DMS 273 treated with DMSO at 0.1 percent for 48 hours (cell line): ENCODE measurements around the gene SHROOM2.
"Not testable (repeated sequence)": the region's sequence is repeated elsewhere in the genome, so short reads cannot be mapped to it uniquely, and the experiment has no call there.

Experiments
- DNase-seq: peaks from one replicate; lab custom pipeline; 2025; lab: John Stamatoyannopoulos, UW

Gene SHROOM2

DNA sequence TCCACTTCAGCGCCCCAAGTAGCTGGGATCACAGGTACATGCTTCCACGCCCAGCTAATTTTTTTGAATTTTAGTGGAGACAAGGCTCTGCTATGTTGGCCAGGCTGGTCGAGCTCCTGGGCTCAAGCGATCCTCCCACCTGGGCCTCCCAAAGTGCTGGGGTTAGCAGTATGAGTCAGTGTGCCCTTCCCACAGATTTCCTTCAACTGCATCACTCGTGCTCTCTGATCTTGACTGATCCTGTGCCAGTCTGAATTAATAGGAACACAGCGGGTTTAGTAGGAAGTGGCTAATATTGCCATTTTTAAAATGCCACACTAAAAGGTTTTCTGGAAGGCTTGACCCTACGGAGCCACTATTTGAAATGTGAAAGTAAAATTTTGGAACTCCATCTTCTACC is 4.3 kb upstream of the SHROOM2 start:
- DNase-seq: no peak

DNA sequence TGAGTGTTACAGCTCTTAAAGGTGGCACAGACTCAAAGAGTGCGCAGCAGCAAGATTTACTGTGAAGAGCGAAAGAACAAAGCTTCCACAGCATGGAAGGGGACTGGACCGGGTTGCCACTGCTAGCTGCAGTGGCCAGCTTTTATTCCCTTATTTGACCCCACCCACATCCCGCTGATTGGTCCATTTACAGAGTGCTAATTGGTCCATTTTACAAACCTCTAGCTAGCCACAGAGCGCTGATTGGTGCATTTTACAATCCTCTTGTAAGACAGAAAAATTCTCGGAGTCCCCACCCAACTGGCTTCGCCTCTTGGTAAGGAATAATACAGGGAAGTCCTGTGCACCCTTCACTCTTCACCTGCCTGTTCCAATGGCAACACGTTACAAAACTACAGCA is 1.9 kb upstream of the SHROOM2 start:
- DNase-seq: no peak

DNA sequence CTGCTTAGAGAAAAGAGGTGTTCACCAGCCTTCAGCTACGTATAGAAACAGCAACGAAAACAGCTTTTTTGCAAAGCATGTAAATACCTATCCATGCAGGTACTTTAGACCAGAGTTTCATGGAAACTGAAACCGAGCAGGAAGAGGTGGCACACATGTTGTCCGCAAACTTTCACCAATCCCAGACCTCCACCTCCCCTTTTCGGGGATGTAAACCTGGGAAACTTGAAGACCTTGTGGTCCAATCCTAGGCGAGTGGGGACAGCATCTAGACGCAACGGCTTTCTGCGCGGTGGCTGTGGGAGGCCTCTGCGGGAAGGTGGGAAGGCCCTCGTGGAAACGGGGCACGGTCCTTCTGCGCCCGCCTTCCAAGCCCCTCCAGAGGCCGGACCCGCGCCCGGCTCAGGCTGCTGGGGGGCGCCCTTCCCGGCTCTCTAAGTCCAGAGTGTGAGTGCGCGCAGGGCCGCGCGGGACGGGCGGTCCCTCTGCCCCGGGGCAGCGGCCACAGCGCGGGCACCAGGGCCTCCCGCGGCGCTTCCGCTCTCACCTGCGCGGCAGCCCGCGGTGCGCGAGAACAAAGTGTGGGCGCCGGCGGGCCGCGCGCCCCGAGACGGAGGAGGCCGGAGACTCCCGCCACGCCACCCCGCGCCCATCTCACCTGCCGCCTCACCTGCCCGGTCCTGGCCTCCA is 830 bp upstream of the SHROOM2 start:
- no peak for DNase-seq

GRCh38 chrX:9786798-9787635 is 788 bp downstream of the SHROOM2 start:
- no peak for DNase-seq

DNA sequence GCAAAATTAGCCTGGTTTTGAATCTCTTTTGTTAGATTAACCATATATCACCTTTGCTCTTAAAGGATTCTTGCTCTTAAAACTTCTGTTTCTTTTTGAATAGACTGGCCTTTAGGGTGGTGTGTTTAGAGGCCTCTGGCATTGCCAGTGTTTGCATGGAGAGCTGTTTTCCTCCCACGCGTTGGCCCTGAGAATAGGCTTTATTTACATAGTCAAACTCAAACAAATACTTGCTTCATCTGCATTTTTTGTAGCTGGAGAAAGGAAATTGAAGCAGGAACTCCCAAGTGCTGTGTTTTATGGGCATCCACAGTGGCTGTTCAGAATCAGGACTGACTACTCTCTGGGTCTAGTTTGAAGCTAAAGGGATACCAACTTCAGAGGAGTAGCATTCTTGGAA is 2.7 kb downstream of the SHROOM2 start:
- no peak for DNase-seq

GRCh38 chrX:9789555-9789954 is 3.3 kb downstream of the SHROOM2 start:
- DNase-seq: no peak

- no peak for DNase-seq
These were observed 4.6 kb downstream of the SHROOM2 start for GRCh38 chrX:9790866-9791265.

DNA sequence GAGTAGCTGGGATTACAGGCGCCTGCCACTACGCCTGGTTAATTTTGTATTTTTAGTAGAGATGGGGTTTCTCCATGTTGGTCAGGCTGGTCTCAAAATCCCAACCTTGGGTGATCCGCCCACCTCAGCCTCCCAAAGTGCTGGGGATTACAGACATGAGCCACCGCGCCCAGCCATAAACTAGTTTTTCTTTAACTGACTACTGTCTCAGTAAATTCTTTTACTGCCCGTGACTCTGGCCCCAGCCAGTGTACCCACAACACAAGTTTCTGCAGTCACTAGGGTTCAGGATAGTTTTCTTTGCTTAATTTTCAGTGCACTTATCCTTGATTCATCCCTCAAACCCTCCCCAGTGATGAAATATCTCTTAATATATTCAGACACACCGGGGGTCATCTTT is 8.3 kb downstream of the SHROOM2 start:
- DNase-seq: no peak

DNA sequence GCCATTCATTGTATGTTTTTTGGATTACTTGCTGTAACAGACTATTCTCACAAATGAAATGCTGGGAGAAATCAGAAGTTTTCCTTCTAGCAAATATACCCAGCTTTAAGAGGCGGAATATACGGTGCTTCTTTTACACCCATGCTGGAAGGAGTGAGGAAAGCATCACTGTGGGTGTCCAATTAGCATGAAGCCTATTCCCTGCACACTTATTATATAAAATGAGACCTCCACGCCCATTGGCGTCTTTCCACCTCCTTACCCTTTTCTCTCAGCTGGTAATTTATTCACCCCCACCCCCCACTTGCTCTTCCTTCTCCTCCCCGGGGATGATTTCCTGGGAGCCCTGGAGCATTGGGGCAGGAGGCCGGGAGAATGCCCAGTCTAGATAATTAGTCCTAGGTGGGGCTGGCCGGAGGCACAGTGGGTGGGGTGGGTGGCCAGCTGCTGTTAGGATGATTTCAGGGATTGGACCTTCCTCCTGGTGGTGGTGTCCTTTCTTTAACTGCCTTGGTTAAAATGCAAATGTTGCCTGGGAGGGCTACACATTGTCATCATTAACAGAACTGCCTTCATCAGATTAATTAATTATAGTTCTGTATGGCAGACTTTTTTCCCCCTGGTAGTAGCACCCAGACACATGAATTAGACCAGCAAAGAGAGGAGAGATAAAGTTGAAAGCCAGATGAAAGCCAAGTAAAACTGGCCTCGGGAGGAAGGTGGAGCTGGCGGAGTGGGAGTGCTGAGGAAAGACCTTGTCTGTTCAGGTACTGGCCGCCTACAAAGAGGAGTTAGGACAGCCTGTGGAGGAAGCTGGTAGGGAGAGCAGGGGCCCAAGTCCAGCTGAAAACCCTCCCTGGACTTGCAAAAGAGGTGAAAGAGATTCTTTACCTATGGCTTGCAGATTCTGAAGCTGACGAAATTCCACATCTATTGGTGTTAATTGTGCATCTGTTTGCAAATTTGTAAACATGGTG is 11.4 kb downstream of the SHROOM2 start:
- DNase-seq: no peak

- no peak for DNase-seq
These were observed 16.5 kb downstream of the SHROOM2 start for GRCh38 chrX:9802737-9803136.

GRCh38 chrX:9804444-9804843 is 18.2 kb downstream of the SHROOM2 start:
- no peak for DNase-seq

DNA sequence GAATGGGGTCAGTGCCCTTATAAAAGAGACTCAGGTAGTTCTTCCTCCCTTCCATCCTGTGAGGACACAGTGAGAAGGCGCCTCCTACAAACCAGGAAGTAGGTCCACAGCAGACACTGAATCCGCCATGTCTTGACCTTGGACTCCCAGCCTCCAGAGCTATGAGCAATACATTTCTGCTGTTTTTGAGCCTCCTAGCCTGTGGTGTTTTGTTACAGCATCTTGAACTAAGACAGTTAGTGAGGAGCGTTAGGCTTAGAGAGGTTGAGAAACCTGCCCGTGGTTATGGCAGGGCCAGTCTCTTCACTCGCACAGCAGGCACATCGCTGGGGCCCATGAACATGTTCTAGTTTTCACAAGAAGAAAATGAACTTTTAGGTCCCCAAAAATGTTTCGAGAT is 19.7 kb downstream of the SHROOM2 start:
- no peak for DNase-seq

- no peak for DNase-seq
These were observed 21.3 kb downstream of the SHROOM2 start for GRCh38 chrX:9807355-9808182.

- DNase-seq: not testable (repeated sequence)
These were observed 23.6 kb downstream of the SHROOM2 start for GRCh38 chrX:9809876-9810275.

DNA sequence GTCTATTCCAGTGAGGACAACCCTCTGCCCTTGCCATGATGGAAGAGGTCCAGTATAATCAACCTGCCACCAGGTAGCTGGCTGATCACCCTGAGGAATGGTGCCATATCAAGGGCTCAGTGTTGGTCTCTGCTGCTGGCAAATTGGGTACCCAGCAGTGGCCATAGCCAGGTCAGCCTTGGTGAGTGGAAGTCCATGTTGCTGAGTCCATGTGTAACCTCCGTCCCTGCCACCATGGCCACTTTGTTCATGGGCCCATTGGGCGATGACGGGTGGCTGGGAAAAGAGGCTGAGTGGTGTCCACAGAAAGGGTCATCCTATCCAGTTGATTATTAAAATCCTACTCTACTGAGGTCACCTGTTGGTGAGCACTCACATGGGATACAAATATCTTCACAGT is 24.9 kb downstream of the SHROOM2 start:
- not testable (repeated sequence) for DNase-seq

- no peak for DNase-seq
These were observed 30.0 kb downstream of the SHROOM2 start for GRCh38 chrX:9816084-9816700.

DNA sequence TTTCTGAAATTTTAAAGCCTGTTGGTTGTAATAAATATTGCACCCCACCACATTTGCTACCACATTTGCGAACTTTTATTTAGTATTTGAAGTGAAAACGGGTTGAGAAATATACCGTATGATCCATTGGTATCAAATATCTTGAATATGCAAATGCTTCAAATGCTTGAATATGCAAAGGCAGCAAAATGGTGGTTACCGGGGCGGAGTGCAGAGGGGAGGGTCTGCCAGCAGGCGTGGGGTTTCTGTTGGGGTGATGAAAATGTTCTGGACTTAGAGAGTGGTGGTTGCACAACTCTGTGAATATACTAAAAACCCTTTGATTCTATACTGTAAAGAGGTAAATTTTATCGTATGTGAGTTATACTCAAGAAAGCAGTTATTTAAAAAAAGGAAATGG is 35.3 kb downstream of the SHROOM2 start:
- no peak for DNase-seq

- DNase-seq: no peak
These were observed 38.3 kb downstream of the SHROOM2 start for GRCh38 chrX:9824554-9824953.

DNA sequence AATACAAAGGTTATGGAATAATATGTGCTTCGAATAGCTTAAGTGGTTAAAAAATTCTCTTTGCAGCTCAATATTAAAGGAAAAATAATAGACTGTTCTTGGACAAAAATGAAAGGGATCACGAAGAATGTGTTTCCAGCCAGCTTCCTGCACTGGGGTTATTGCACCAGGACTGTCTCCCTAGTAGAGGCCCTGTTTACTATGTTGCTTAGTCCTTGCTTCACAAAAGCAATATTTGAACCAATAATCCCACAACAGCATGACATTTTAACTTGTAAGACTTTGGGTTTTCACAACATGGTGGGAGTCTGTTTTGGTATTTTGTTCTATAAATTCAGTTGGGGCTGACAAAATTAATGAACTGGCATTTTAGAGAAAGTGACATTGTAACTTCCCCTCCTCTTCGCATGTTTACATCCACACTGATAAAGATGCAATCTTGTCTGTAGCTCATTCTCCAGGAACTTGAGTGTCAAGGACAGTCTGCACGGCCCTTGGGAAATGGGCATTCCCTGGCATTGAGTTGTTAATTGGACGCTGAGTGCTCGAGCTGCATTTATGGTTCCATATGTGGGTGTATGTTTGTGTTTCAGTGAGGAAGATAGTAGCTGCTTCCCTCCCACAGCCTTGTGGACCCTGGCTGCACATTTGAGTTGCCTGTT is 39.0 kb downstream of the SHROOM2 start:
- no peak for DNase-seq

DNA sequence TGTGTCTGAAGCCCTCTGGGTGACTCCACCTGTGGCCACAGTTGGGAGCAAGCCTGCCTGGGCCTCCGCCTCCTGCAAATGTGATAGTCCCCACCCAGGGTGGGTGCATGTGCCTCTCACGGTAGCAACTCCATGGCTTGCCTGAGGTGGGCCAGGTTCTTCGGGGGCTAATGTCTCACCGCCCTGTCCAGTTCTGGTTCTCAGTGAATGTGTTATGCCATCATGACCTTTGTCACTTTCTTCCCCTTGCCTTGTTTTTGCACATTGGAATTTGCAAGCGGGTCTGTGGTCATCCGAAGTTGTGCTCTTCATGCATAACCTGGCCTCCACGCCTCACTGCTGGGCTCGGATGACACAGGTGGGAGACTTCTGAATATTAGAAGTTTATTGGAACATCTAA is 39.7 kb downstream of the SHROOM2 start:
- no peak for DNase-seq
